HAP-1 (cell line): ENCODE data around the gene RPL32.

ENCODE experiments used
- DNase-seq, 2 experiments: peaks; one replicate each; pipeline ENCODE4 v3.0.0-alpha.2; 2016 to 2020; ENCODE audit warnings: low spot score in 2 of 2
- H3K27me3 ChIP-seq: fragments of 250-450 bp; sonication (Bioruptor Pico); 2 replicates; pipeline ENCODE4 v1.5.1; 2020; ENCODE audit warnings: low read depth, mild to moderate bottlenecking, moderate library complexity
- H3K36me3 ChIP-seq: fragments of 250-450 bp; sonication (Bioruptor Pico); replicated peaks from 2 replicates; pipeline ENCODE4 v1.5.1; 2020; ENCODE audit warnings: mild to moderate bottlenecking
- H3K4me1 ChIP-seq: fragments of 250-450 bp; sonication (Bioruptor Pico); 2 replicates; pipeline ENCODE4 v1.5.1; 2020; ENCODE audit warnings: mild to moderate bottlenecking
- H3K4me3 ChIP-seq: fragments of 250-450 bp; sonication (Bioruptor Pico); 2 replicates; pipeline ENCODE4 v1.5.1; 2020; ENCODE audit warnings: mild to moderate bottlenecking, moderate library complexity
- H3K9me3 ChIP-seq: fragments of 250-450 bp; sonication (Bioruptor Pico); 2 replicates; pipeline ENCODE4 v1.5.1; 2020; ENCODE audit warnings: mild to moderate bottlenecking, moderate library complexity
- in situ Hi-C: fragments of 300-500 bp; cut with MboI; formaldehyde crosslinking; loops from 3 replicates; pipeline ENCODE4 v1.14.3; 2020; ENCODE audit warnings: low sequenced_read_pairs, inconsistent platforms, mixed read lengths

The RPL32 gene

DNA sequence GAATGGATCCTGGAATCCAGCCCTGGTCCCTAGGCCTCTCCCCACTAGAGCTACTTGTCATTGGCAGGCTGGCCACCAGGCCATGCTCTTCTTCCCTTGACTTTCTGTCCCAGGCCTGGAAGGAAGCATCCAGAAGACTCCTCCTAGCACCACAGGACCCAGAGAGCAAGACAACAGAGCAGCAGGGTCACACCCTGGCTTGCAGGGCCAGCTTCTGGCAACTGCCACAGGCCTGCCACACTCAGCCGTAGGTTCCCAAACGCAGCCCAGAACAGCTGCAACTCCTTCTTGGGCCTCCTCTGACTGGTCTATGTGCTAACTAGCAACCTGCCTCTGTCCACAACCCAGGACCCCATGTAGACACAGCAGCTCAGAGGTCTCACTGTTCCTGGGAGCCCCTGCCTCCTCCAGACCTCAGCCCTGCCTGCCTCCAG, 36.8 kb upstream of the RPL32 start:
- H3K4me3 ChIP-seq = no peak overlapping the region
- no peaks in the 10 kb centered on the region for H3K36me3 ChIP-seq
- no peaks in the 10 kb centered on the region for H3K9me3 ChIP-seq
- DNase-seq = no peak
- no peaks in the 10 kb centered on the region for H3K4me1 ChIP-seq
- H3K27me3 ChIP-seq = no peaks in the 10 kb centered on the region
- in situ Hi-C loops = loop anchor here (25.0 kb wide), 1 partner anchor 741 kb away; no protein-coding TSS in a partner anchor

- in situ Hi-C loops = loop anchor here (25.0 kb wide), 1 partner anchor 740 kb away; no protein-coding TSS in a partner anchor
- no peaks in the 10 kb centered on the region for H3K27me3 ChIP-seq
- H3K9me3 ChIP-seq = no peaks in the 10 kb centered on the region
- H3K4me1 ChIP-seq = no peaks in the 10 kb centered on the region
- no peaks in the 10 kb centered on the region for H3K36me3 ChIP-seq
- H3K4me3 ChIP-seq = no peak overlapping the region
- no peak for DNase-seq
These were observed 35.7 kb upstream of the RPL32 start for GRCh38 chr3:12877040-12877439.

GRCh38 chr3:12875857-12876836, 34.8 kb upstream of the RPL32 start:
- Histone ChIP-seq H3K4me1 (no peaks in the 10 kb centered on the region), H3K4me3 (no peak overlapping the region)

GRCh38 chr3:12871404-12871983, 30.1 kb upstream of the RPL32 start:
- DNase-seq = no peak
- in situ Hi-C loops = no loop called here

More at GRCh38 chr3:12875857-12876836, 34.8 kb upstream of the RPL32 start:
- DNase-seq = peak; percentile 38 to 87
- in situ Hi-C loops = loop anchor here (25.0 kb wide), 1 partner anchor 739 kb away; no protein-coding TSS in a partner anchor
- Histone ChIP-seq H3K27me3 (no peaks in the 10 kb centered on the region), H3K36me3 (no peaks in the 10 kb centered on the region), H3K9me3 (no peaks in the 10 kb centered on the region)

DNA sequence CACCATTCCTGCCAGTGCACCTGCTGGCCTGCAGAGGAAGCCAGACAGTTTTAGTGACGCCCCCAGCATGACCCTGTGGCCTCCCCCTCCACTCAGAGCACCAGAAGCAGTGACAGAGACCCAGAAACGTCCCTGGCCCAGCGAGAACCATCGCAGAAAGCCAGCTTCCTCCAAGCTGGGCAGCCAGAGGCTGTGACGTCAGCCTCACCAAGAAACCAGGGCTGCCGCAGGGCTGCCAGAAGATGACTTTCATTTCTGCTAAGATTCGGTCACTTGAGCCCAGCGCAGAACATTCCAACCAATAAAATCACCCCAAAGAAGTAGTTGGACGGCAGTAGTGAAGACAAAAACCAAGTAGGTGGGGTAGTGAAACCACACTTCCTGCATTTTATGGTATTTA, 29.6 kb upstream of the RPL32 start:
- H3K36me3 ChIP-seq = no peaks in the 10 kb centered on the region
- no peak for DNase-seq
- H3K4me1 ChIP-seq = no peaks in the 10 kb centered on the region; the same call in 1 of the 2 replicates
- in situ Hi-C loops = no loop called here
- no peaks in the 10 kb centered on the region for H3K9me3 ChIP-seq
- H3K4me3 ChIP-seq = no peak overlapping the region
- no peaks in the 10 kb centered on the region for H3K27me3 ChIP-seq

More at GRCh38 chr3:12871404-12871983, 30.1 kb upstream of the RPL32 start:
- H3K4me3 ChIP-seq = no peak overlapping the region
- no peaks in the 10 kb centered on the region for H3K27me3 ChIP-seq
- no peaks in the 10 kb centered on the region for H3K9me3 ChIP-seq
- no peaks in the 10 kb centered on the region for H3K36me3 ChIP-seq
- H3K4me1 ChIP-seq = no peaks in the 10 kb centered on the region; the same call in 1 of the 2 replicates

GRCh38 chr3:12869035-12869621, 27.8 kb upstream of the RPL32 start:
- in situ Hi-C loops = no loop called here
- H3K36me3 ChIP-seq = no peaks in the 10 kb centered on the region
- H3K4me1 ChIP-seq = no peaks in the 10 kb centered on the region; the same call in 1 of the 2 replicates
- H3K9me3 ChIP-seq = peaks cover 7% of the 10 kb centered on the region; the same call in 1 of the 2 replicates
- no peak overlapping the region for H3K4me3 ChIP-seq
- H3K27me3 ChIP-seq = no peaks in the 10 kb centered on the region
- peak in 1 of 2 experiments; percentile 78 for DNase-seq

GRCh38 chr3:12868039-12869034, 27.0 kb upstream of the RPL32 start:
- Histone ChIP-seq H3K9me3 (peaks cover 7% of the 10 kb centered on the region; the same call in 1 of the 2 replicates), H3K27me3 (no peaks in the 10 kb centered on the region), H3K4me3 (no peak overlapping the region), H3K36me3 (no peaks in the 10 kb centered on the region), H3K4me1 (no peaks in the 10 kb centered on the region; the same call in 1 of the 2 replicates)
- in situ Hi-C loops = no loop called here
- peak; percentile 78 to 86 for DNase-seq

- no peak for DNase-seq
- Histone ChIP-seq H3K36me3 (no peaks in the 10 kb centered on the region), H3K4me3 (no peak overlapping the region), H3K4me1 (no peaks in the 10 kb centered on the region; the same call in 1 of the 2 replicates), H3K27me3 (no peaks in the 10 kb centered on the region), H3K9me3 (peaks cover 7% of the 10 kb centered on the region; the same call in 1 of the 2 replicates)
- in situ Hi-C loops = no loop called here
These were observed 25.5 kb upstream of the RPL32 start for GRCh38 chr3:12866836-12867235.

DNA sequence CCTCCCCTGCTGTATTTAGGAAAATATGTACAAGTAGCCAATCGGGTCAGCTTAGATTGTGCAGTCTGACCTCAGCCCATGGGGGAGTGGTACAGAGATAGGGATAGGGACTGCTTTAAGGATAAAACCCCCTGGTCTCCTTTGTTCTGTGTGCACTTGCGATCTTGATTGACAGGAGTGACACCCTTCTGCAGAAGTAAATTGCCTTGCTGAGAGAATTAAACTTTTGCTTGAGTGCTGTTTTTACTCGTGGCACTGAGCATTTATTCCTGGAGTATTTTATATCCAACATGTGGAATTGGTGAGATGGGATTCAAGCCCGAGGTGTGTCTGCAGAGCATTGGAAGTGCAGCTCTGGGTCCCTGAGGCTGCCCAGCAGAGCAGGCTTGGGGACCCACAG, 23.9 kb upstream of the RPL32 start:
- no peaks in the 10 kb centered on the region for H3K36me3 ChIP-seq
- H3K9me3 ChIP-seq = peaks cover 7% of the 10 kb centered on the region; the same call in 1 of the 2 replicates
- no peak overlapping the region for H3K4me3 ChIP-seq
- H3K27me3 ChIP-seq = no peaks in the 10 kb centered on the region
- DNase-seq = no peak
- in situ Hi-C loops = no loop called here
- no peaks in the 10 kb centered on the region; the same call in 1 of the 2 replicates for H3K4me1 ChIP-seq

GRCh38 chr3:12862387-12862786, 21.0 kb upstream of the RPL32 start:
- Histone ChIP-seq H3K36me3 (no peaks in the 10 kb centered on the region), H3K4me1 (no peaks in the 10 kb centered on the region), H3K9me3 (peaks cover 7% of the 10 kb centered on the region; the same call in 1 of the 2 replicates), H3K27me3 (0 out of 2 replicates have a peak, but pooled peaks cover 2% of the 10 kb centered on the region), H3K4me3 (no peak overlapping the region)
- DNase-seq = no peak
- in situ Hi-C loops = no loop called here

- 0 out of 2 replicates have a peak, but pooled peaks cover 2% of the 10 kb centered on the region for H3K27me3 ChIP-seq
- no peaks in the 10 kb centered on the region for H3K36me3 ChIP-seq
- in situ Hi-C loops = no loop called here
- DNase-seq = no peak
- no peaks in the 10 kb centered on the region for H3K4me1 ChIP-seq
- peaks cover 7% of the 10 kb centered on the region; the same call in 1 of the 2 replicates for H3K9me3 ChIP-seq
- no peak overlapping the region for H3K4me3 ChIP-seq
These were observed 20.2 kb upstream of the RPL32 start for GRCh38 chr3:12861611-12862010.

DNA sequence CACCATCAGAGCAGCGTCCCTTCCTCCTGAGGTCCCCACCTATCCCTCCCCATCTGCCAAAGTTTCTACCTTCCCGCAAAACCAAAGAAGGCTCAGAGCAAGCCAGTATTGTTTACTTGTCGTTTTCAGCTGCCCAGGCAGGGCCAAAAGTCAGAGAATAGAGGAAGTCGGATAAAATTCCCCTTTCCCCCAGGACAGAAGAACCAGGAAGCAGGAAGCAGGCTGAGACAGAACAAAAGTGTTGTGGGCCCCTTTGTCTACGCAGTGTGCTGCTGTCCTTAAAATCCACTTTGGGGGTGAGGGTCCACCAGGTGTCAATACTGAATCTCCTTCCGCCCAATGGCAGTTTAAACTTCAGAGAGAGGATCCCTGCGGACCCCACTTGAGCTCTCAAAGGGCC, 18.5 kb upstream of the RPL32 start:
- no peaks in the 10 kb centered on the region for H3K4me1 ChIP-seq
- in situ Hi-C loops = no loop called here
- DNase-seq = no peak

More for the DNA sequence above, 18.5 kb upstream of the RPL32 start:
- Histone ChIP-seq H3K36me3 (no peaks in the 10 kb centered on the region), H3K9me3 (no peaks in the 10 kb centered on the region), H3K27me3 (0 out of 2 replicates have a peak, but pooled peaks cover 2% of the 10 kb centered on the region), H3K4me3 (no peak overlapping the region)
